ENCODE measurements around the gene IL4R. TPM values are rescaled to one million over a fixed set of nuclear protein-coding genes. Genes with fewer than 3 reads are reported as not detected.
"Not testable (repeated sequence)": the region's sequence is repeated elsewhere in the genome, so short reads cannot be mapped to it uniquely, and the experiment has no call there.

IL4R gene
- total RNA-seq, 2 experiments from 2014 or later: 183 to 190 TPM

- Mint-ChIP-seq H3K27ac (peak overlapping the region; percentile 89), H3K4me1 (peaks cover 74% of the 10 kb centered on the region), H3K4me3 (peak overlapping the region; percentile 53), H3K9me3 (peaks cover 1% of the 10 kb centered on the region), H3K36me3 (peaks cover 76% of the 10 kb centered on the region), H3K27me3 (no peaks in the 10 kb centered on the region)
- DNase-seq: peak; percentile 58
Observed at GRCh38 chr16:27326738-27327585, 13.2 kb downstream of the IL4R start.

- Mint-ChIP-seq H3K27ac (peak overlapping the region; percentile 89), H3K9me3 (peaks cover 1% of the 10 kb centered on the region), H3K36me3 (peaks cover 75% of the 10 kb centered on the region), H3K4me3 (peak overlapping the region; percentile 53), H3K27me3 (no peaks in the 10 kb centered on the region), H3K4me1 (peaks cover 75% of the 10 kb centered on the region)
- no peak for DNase-seq
Observed at GRCh38 chr16:27327586-27327915, 13.8 kb downstream of the IL4R start.

- DNase-seq: no peak
- H3K27me3 Mint-ChIP-seq: no peaks in the 10 kb centered on the region
- H3K9me3 Mint-ChIP-seq: no peaks in the 10 kb centered on the region
- peaks cover 71% of the 10 kb centered on the region for H3K4me1 Mint-ChIP-seq
- peaks cover 70% of the 10 kb centered on the region for H3K36me3 Mint-ChIP-seq
- no peak overlapping the region for H3K4me3 Mint-ChIP-seq
- peak overlapping the region; percentile 55 for H3K27ac Mint-ChIP-seq
Observed at GRCh38 chr16:27328937-27329336, 15.2 kb downstream of the IL4R start.

- H3K36me3 Mint-ChIP-seq: peaks cover 70% of the 10 kb centered on the region
- peak overlapping the region; percentile 55 for H3K27ac Mint-ChIP-seq
- not testable (repeated sequence) for H3K27me3 Mint-ChIP-seq, DNase-seq, H3K4me3 Mint-ChIP-seq, H3K9me3 Mint-ChIP-seq
- peaks cover 68% of the 10 kb centered on the region for H3K4me1 Mint-ChIP-seq
Observed at GRCh38 chr16:27329376-27330079, 15.8 kb downstream of the IL4R start.

GRCh38 chr16:27330542-27330941 is 16.8 kb downstream of the IL4R start:
- Mint-ChIP-seq H3K27ac (no peak overlapping the region), H3K4me3 (no peak overlapping the region), H3K27me3 (no peaks in the 10 kb centered on the region)

GRCh38 chr16:27332105-27332504 is 18.3 kb downstream of the IL4R start:
- DNase-seq: no peak
- peaks cover 59% of the 10 kb centered on the region for H3K4me1 Mint-ChIP-seq
- no peaks in the 10 kb centered on the region for H3K9me3 Mint-ChIP-seq
- H3K27ac Mint-ChIP-seq: no peak overlapping the region
- no peaks in the 10 kb centered on the region for H3K27me3 Mint-ChIP-seq
- H3K4me3 Mint-ChIP-seq: no peak overlapping the region
- peaks cover 74% of the 10 kb centered on the region for H3K36me3 Mint-ChIP-seq

More at GRCh38 chr16:27330542-27330941, 16.8 kb downstream of the IL4R start:
- Mint-ChIP-seq H3K4me1 (peaks cover 62% of the 10 kb centered on the region), H3K36me3 (peaks cover 70% of the 10 kb centered on the region), H3K9me3 (no peaks in the 10 kb centered on the region)
- no peak for DNase-seq

- Mint-ChIP-seq H3K9me3 (no peaks in the 10 kb centered on the region), H3K4me3 (no peak overlapping the region), H3K27ac (peak overlapping the region; percentile 44), H3K36me3 (peaks cover 74% of the 10 kb centered on the region), H3K4me1 (peaks cover 54% of the 10 kb centered on the region), H3K27me3 (no peaks in the 10 kb centered on the region)
- DNase-seq: no peak
Observed at GRCh38 chr16:27333104-27333503, 19.3 kb downstream of the IL4R start.

GRCh38 chr16:27333549-27333948 is 19.8 kb downstream of the IL4R start:
- peaks cover 55% of the 10 kb centered on the region for H3K4me1 Mint-ChIP-seq
- H3K4me3 Mint-ChIP-seq: no peak overlapping the region
- DNase-seq: no peak
- no peaks in the 10 kb centered on the region for H3K9me3 Mint-ChIP-seq
- no peak overlapping the region for H3K27ac Mint-ChIP-seq
- peaks cover 74% of the 10 kb centered on the region for H3K36me3 Mint-ChIP-seq
- no peaks in the 10 kb centered on the region for H3K27me3 Mint-ChIP-seq

GRCh38 chr16:27334192-27334764 is 20.5 kb downstream of the IL4R start:
- peaks cover 72% of the 10 kb centered on the region for H3K36me3 Mint-ChIP-seq
- peak overlapping the region; percentile 0 for H3K27ac Mint-ChIP-seq
- no peak for DNase-seq
- H3K9me3 Mint-ChIP-seq: no peaks in the 10 kb centered on the region
- no peaks in the 10 kb centered on the region for H3K27me3 Mint-ChIP-seq
- H3K4me3 Mint-ChIP-seq: no peak overlapping the region
- peaks cover 49% of the 10 kb centered on the region for H3K4me1 Mint-ChIP-seq

- H3K27ac Mint-ChIP-seq: no peak overlapping the region
- H3K27me3 Mint-ChIP-seq: no peaks in the 10 kb centered on the region
- peaks cover 44% of the 10 kb centered on the region for H3K4me1 Mint-ChIP-seq
- no peak for DNase-seq
- H3K9me3 Mint-ChIP-seq: no peaks in the 10 kb centered on the region
- H3K36me3 Mint-ChIP-seq: peaks cover 73% of the 10 kb centered on the region
- H3K4me3 Mint-ChIP-seq: no peak overlapping the region
Observed at GRCh38 chr16:27334838-27335237, 21.1 kb downstream of the IL4R start.

GRCh38 chr16:27335349-27336053 is 21.7 kb downstream of the IL4R start:
- no peaks in the 10 kb centered on the region for H3K9me3 Mint-ChIP-seq
- H3K27ac Mint-ChIP-seq: no peak overlapping the region
- peaks cover 77% of the 10 kb centered on the region for H3K36me3 Mint-ChIP-seq
- DNase-seq: no peak
- H3K4me1 Mint-ChIP-seq: peaks cover 40% of the 10 kb centered on the region
- no peak overlapping the region for H3K4me3 Mint-ChIP-seq
- H3K27me3 Mint-ChIP-seq: no peaks in the 10 kb centered on the region

GRCh38 chr16:27337024-27337423 is 23.2 kb downstream of the IL4R start:
- Mint-ChIP-seq H3K9me3 (no peaks in the 10 kb centered on the region), H3K4me1 (peaks cover 33% of the 10 kb centered on the region), H3K27me3 (no peaks in the 10 kb centered on the region), H3K4me3 (no peak overlapping the region), H3K36me3 (peaks cover 80% of the 10 kb centered on the region), H3K27ac (peak overlapping the region; percentile 16)
- no peak for DNase-seq

- no peak overlapping the region for H3K4me3 Mint-ChIP-seq
- H3K27ac Mint-ChIP-seq: no peak overlapping the region
Observed at GRCh38 chr16:27339180-27339579, 25.4 kb downstream of the IL4R start.

GRCh38 chr16:27340654-27341053 is 26.9 kb downstream of the IL4R start:
- Mint-ChIP-seq H3K9me3 (no peaks in the 10 kb centered on the region), H3K36me3 (peaks cover 77% of the 10 kb centered on the region), H3K27me3 (no peaks in the 10 kb centered on the region), H3K4me3 (no peak overlapping the region), H3K27ac (peak overlapping the region; percentile 32), H3K4me1 (peaks cover 19% of the 10 kb centered on the region)
- no peak for DNase-seq

More at GRCh38 chr16:27339180-27339579, 25.4 kb downstream of the IL4R start:
- DNase-seq: no peak
- Mint-ChIP-seq H3K36me3 (peaks cover 76% of the 10 kb centered on the region), H3K4me1 (peaks cover 24% of the 10 kb centered on the region), H3K9me3 (no peaks in the 10 kb centered on the region), H3K27me3 (no peaks in the 10 kb centered on the region)

- no peaks in the 10 kb centered on the region for H3K9me3 Mint-ChIP-seq
- DNase-seq: no peak
- H3K27ac Mint-ChIP-seq: no peak overlapping the region
- H3K36me3 Mint-ChIP-seq: peaks cover 72% of the 10 kb centered on the region
- no peaks in the 10 kb centered on the region for H3K27me3 Mint-ChIP-seq
- peaks cover 11% of the 10 kb centered on the region for H3K4me1 Mint-ChIP-seq
- H3K4me3 Mint-ChIP-seq: no peak overlapping the region
Observed at GRCh38 chr16:27341549-27341948, 27.8 kb downstream of the IL4R start.

Measured in activated naive CD8-positive, alpha-beta T cell treated with anti-CD3 and anti-CD28 coated beads for 36 hours (primary cell).